ENCODE data around the gene NECTIN1. TPM values are rescaled to one million over a fixed set of nuclear protein-coding genes. Genes with fewer than 3 reads are reported as not detected.

The NECTIN1 gene
- total and polyA plus RNA-seq, 4 donors: 4.7 to 18.3 (median 7.3) TPM

DNA sequence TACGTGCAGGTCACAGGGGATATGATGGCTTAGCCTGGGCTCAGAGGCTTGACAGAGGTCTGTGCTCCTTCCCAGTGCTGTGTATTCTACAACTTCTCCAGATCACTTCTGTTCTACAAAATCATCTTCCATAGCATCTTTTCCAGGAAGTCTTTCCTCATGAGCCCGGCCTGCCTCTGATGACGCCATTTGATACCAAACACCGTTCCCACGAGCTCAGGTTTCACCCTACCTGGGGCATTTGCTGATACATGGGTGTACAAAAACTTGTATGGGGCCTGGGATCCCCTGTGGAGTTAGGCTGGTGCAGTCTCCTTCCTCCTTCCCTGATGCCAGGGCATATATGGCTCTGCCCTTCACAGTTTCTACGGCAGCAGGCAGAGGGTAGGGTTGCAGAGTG is 78.7 kb downstream of the NECTIN1 start:
- TF ChIP-seq, protein P1, sequence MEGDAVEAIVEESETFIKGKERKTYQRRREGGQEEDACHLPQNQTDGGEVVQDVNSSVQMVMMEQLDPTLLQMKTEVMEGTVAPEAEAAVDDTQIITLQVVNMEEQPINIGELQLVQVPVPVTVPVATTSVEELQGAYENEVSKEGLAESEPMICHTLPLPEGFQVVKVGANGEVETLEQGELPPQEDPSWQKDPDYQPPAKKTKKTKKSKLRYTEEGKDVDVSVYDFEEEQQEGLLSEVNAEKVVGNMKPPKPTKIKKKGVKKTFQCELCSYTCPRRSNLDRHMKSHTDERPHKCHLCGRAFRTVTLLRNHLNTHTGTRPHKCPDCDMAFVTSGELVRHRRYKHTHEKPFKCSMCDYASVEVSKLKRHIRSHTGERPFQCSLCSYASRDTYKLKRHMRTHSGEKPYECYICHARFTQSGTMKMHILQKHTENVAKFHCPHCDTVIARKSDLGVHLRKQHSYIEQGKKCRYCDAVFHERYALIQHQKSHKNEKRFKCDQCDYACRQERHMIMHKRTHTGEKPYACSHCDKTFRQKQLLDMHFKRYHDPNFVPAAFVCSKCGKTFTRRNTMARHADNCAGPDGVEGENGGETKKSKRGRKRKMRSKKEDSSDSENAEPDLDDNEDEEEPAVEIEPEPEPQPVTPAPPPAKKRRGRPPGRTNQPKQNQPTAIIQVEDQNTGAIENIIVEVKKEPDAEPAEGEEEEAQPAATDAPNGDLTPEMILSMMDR (IDR thresholded peaks at IDR 0.05; ENCODE audit: control extremely low read depth, extremely low read depth): no peak

DNA sequence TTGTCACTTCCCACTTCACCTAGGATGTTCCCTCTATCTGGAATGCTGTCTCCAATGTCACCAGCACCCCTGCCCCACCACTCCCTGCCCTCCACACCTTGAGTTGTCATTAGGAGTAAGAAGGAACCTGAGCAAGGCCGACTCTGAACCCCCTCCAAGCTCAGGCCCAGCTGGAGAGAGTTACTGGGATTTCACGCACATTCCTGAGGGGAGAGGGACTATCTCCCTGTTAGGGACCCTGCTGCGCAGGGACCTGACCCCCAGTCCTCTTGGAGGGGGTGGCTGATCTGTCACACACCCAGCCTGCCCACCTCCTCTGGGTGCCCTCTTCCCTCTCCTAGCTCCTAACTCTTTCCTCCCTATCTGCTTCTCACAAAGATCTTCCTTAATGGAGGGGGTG is 81.7 kb downstream of the NECTIN1 start:
- TF ChIP-seq, protein P1 (IDR thresholded peaks at IDR 0.05; ENCODE audit: control extremely low read depth, extremely low read depth): no peak
- H3K27me3 ChIP-seq (ENCODE audit: control insufficient read depth in 3 of 3, insufficient read depth in 3 of 3, low read length in 2 of 3): peaks cover 0 to 4% (median 2%) of the 10 kb centered on the region in 3 donors
- peaks cover 0 to 5% (median 0%) of the 10 kb centered on the region in 5 donors for H3K4me1 ChIP-seq (ENCODE audit: control insufficient read depth in 5 of 5, insufficient read depth in 5 of 5, low read length in 5 of 5)
- H3K36me3 ChIP-seq (ENCODE audit: control insufficient read depth in 4 of 4, insufficient read depth in 4 of 4, low read length in 4 of 4): no peaks in the 10 kb centered on the region
- 59 to 87% methylated on average over 3 of the region's 3 CpGs for WGBS, 2 donors
- DNase-seq: no peak
- no peaks in the 10 kb centered on the region for H3K9me3 ChIP-seq (ENCODE audit: control insufficient read depth in 4 of 4, insufficient read depth in 3 of 4, low read length in 3 of 4)
- H3K27ac ChIP-seq (ENCODE audit: low read depth in 1 of 2, low read length in 1 of 2): no peak overlapping the region
- no peak overlapping the region for H3K4me3 ChIP-seq
- no peak for ATAC-seq (ENCODE audit: insufficient read depth, low FRiP score)
- no peak overlapping the region for H3K9ac ChIP-seq (ENCODE audit: insufficient read depth in 1 of 2, low read length in 2 of 2)

More for the DNA sequence above, 78.7 kb downstream of the NECTIN1 start:
- DNase-seq (no peak), ATAC-seq (ENCODE audit: insufficient read depth, low FRiP score) (no peak)
- no peak overlapping the region for H3K4me3 ChIP-seq
- no peaks in the 10 kb centered on the region for H3K36me3 ChIP-seq (ENCODE audit: control insufficient read depth in 4 of 4, insufficient read depth in 4 of 4, low read length in 4 of 4)
- peaks cover 0 to 5% (median 0%) of the 10 kb centered on the region in 5 donors for H3K4me1 ChIP-seq (ENCODE audit: control insufficient read depth in 5 of 5, insufficient read depth in 5 of 5, low read length in 5 of 5)
- H3K9me3 ChIP-seq (ENCODE audit: control insufficient read depth in 4 of 4, insufficient read depth in 3 of 4, low read length in 3 of 4): no peaks in the 10 kb centered on the region
- H3K9ac ChIP-seq (ENCODE audit: insufficient read depth in 1 of 2, low read length in 2 of 2): no peak overlapping the region
- peaks cover 0 to 4% (median 0%) of the 10 kb centered on the region in 3 donors for H3K27me3 ChIP-seq (ENCODE audit: control insufficient read depth in 3 of 3, insufficient read depth in 3 of 3, low read length in 2 of 3)
- no peak overlapping the region for H3K27ac ChIP-seq (ENCODE audit: low read depth in 1 of 2, low read length in 1 of 2)
- 75 to 78% methylated on average over 6 of the region's 6 CpGs for WGBS, 2 donors

- WGBS, 2 donors: 86 to 87% methylated on average over 5 of the region's 5 CpGs
- no peaks in the 10 kb centered on the region for H3K9me3 ChIP-seq (ENCODE audit: control insufficient read depth in 4 of 4, insufficient read depth in 3 of 4, low read length in 3 of 4)
- H3K4me1 ChIP-seq (ENCODE audit: control insufficient read depth in 5 of 5, insufficient read depth in 5 of 5, low read length in 5 of 5): peaks cover 0 to 5% (median 0%) of the 10 kb centered on the region in 5 donors
- TF ChIP-seq, protein P1 (IDR thresholded peaks at IDR 0.05; ENCODE audit: control extremely low read depth, extremely low read depth): no peak
- no peak for ATAC-seq (ENCODE audit: insufficient read depth, low FRiP score)
- no peak overlapping the region for H3K4me3 ChIP-seq
- peaks cover 0 to 4% (median 2%) of the 10 kb centered on the region in 3 donors for H3K27me3 ChIP-seq (ENCODE audit: control insufficient read depth in 3 of 3, insufficient read depth in 3 of 3, low read length in 2 of 3)
- no peak for DNase-seq
- H3K36me3 ChIP-seq (ENCODE audit: control insufficient read depth in 4 of 4, insufficient read depth in 4 of 4, low read length in 4 of 4): no peaks in the 10 kb centered on the region
- no peak overlapping the region for H3K27ac ChIP-seq (ENCODE audit: low read depth in 1 of 2, low read length in 1 of 2)
- no peak overlapping the region for H3K9ac ChIP-seq (ENCODE audit: insufficient read depth in 1 of 2, low read length in 2 of 2)
Measured at GRCh38 chr11:119645018-119645417, 84.0 kb downstream of the NECTIN1 start.

DNA sequence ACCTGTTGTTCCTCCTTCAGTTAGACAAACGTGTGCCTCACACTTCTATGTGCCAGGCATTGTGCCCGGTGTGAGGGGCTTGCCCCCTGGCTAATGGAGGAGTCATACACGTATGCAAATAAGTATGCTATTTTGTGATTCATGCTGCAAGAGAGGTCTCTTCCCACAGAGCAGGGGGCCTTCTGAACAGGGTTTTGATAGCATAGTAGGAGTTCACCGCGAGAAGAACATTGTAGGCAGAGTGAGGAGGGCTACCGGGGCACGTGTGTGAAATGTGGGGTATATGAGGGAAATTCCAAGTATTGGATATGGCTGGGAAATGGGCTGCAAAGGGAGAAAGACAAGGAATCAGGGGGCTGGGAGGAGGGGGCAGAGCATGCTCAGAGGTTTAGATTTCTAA is 84.5 kb downstream of the NECTIN1 start:
- no peak for ATAC-seq (ENCODE audit: insufficient read depth, low FRiP score)
- H3K27me3 ChIP-seq (ENCODE audit: control insufficient read depth in 3 of 3, insufficient read depth in 3 of 3, low read length in 2 of 3): peaks cover 0 to 2% (median under 1%) of the 10 kb centered on the region in 3 donors
- TF ChIP-seq, protein P1 (IDR thresholded peaks at IDR 0.05; ENCODE audit: control extremely low read depth, extremely low read depth): no peak
- no peaks in the 10 kb centered on the region for H3K9me3 ChIP-seq (ENCODE audit: control insufficient read depth in 4 of 4, insufficient read depth in 3 of 4, low read length in 3 of 4)
- whole genome bisulfite sequencing, 2 donors: 88 to 89% methylated on average over 7 of the region's 7 CpGs
- no peak for DNase-seq
- H3K27ac ChIP-seq (ENCODE audit: low read depth in 1 of 2, low read length in 1 of 2): no peak overlapping the region
- no peaks in the 10 kb centered on the region for H3K36me3 ChIP-seq (ENCODE audit: control insufficient read depth in 4 of 4, insufficient read depth in 4 of 4, low read length in 4 of 4)
- peaks cover 0 to 5% (median 0%) of the 10 kb centered on the region in 5 donors for H3K4me1 ChIP-seq (ENCODE audit: control insufficient read depth in 5 of 5, insufficient read depth in 5 of 5, low read length in 5 of 5)
- no peak overlapping the region for H3K4me3 ChIP-seq
- H3K9ac ChIP-seq (ENCODE audit: insufficient read depth in 1 of 2, low read length in 2 of 2): no peak overlapping the region

All from lung (tissue), 12 donors.